Measurements from ENCODE around the gene PPIP5K2.
"Not testable (repeated sequence)": the region's sequence is repeated elsewhere in the genome, so short reads cannot be mapped to it uniquely, and the experiment has no call there.

PPIP5K2 gene

DNA sequence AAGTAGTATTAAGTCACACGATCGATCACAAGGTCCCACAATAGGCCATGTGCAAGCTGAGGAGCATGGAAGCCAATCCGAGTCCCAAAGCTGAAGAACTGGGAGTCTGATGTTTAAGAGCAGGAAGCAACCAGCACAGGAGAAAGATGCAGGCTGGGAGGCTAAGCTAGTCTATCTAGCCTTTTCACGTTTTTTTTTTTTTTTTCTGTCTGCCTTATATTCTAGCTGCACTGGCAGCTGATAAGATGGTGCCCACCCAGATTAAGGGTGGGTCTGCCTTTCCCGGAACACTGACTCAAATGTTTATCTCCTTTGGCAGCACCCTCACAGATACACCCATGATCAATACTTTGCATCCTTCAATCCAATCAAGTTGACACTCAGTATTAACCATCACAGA, 6.5 kb downstream of the PPIP5K2 start:
- DNase-seq, result no peak

DNA sequence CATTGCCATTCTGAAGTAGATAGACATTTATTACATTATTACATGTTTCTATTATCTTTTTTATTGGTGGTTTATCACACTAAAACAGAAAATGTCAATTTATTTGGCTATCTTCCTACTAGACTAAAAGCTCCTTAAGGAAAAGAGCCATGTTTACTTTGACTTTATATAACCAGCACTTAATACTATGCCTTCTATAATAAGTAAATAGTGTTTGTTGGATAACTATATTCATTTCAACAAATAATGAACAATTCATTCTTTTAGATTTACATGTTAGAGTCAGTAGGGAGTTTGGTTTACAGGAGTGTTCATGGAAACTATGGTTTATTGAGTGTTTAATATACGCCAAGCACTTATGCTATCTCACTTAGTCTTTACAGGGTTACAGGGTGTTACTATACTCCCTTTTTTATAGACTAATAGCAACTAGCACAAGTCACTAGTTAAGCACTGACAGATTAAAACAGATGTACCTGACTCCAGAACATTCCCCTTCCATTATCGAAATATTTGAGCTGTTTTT, 7.3 kb downstream of the PPIP5K2 start:
- DNase-seq, result no peak

- no peak for DNase-seq
These were observed 8.1 kb downstream of the PPIP5K2 start for GRCh38 chr5:103128202-103128601.

- DNase-seq, result no peak
These were observed 12.6 kb downstream of the PPIP5K2 start for GRCh38 chr5:103132684-103133083.

DNA sequence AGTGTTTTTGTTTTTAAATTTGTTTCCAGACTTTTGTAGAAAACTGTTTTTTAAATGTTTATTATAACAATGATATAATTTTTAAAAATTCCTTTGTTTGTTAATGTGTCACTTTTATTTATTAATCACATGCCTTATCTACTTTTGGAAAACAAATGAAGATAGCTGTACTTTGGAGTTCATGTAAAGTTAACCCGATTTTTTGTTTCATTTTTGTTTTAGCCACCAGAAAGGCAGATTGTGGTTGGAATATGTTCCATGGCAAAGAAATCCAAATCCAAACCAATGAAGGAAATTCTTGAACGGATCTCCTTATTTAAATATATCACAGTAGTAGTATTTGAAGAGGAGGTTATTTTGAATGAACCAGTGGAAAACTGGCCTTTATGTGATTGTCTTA, 13.1 kb downstream of the PPIP5K2 start:
- no peak for DNase-seq

GRCh38 chr5:103135461-103135860, 15.4 kb downstream of the PPIP5K2 start:
- no peak for DNase-seq

DNA sequence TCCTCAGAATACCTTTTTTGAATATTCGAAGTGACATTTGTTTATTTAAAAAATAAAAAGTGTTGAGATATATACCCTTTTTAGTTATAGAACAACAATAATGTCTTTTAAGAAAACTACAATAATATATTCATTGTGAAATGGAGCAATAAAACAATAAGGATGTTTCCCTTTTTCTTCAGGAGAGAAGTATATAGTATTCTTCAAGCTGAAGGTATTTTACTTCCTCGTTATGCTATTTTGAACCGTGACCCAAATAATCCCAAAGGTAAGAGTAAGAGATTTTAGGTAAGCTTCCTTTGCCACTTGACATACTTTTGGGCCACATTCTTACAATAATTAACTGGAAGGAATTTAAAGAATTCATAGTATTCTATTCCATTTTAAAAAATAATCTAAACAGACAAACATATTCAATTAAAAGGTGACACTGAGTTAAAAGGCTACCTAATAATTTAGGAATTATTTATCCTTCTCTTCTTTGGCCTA, 18.1 kb downstream of the PPIP5K2 start:
- DNase-seq, result no peak

GRCh38 chr5:103139264-103139865, 19.3 kb downstream of the PPIP5K2 start:
- DNase-seq, result peak; percentile 74

- DNase-seq, result not testable (repeated sequence)
These were observed 22.0 kb downstream of the PPIP5K2 start for GRCh38 chr5:103142132-103142531.

GRCh38 chr5:103145196-103145595, 25.1 kb downstream of the PPIP5K2 start:
- DNase-seq, result no peak

DNA sequence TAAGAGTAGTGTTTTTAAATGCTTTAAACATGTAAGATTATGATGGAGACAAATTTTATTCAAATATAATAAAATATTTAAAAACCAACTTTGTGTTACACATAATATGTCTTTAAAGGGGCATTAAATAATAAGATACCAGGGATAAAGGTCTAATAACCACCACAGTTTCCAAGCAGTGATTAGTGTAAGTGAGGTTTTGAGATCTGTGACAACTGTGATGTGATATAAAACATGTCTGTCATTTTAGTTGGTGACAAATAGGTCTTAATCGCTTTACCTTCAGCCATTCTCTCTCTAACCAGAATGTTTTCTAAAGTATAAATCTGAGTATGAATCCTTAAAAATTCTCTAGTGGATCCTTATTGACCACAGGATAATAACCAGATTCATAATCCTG, 28.1 kb downstream of the PPIP5K2 start:
- no peak for DNase-seq

DNA sequence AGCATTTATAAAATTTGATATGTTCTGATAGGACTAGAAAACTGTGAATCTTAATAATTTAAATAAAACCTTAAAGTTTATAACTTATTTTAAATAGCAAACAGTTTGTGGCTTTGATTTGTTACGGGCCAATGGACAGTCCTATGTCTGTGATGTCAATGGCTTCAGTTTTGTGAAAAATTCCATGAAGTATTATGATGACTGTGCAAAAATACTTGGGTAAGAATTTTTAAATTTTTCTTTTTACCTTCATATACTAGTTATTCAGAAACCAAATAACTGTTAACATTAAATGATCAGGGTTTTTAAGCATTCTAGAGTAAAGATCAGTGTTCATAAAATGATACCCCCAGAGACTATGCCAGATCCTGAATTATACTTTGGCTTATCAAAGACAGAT, 31.1 kb downstream of the PPIP5K2 start:
- DNase-seq, result no peak

DNA sequence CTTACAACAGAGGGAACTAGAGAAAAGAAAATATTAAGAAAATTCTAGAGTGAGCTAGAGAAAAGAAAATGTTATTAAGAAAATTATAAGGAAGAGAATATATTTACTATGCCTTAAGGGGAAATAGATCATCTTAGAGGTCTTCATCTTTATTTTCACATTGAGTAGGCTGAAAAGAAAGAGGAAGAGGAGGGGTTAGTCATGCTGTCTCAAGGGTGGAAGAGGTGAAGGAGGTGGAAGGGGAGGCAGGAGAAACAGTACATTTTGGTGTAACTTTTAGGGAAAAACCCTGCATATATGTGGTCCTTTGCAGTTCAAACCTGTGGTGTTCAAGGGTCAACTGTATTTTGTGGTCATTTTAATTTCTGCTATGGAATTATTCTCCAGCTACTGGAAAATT, 46.6 kb downstream of the PPIP5K2 start:
- no peak for DNase-seq

- no peak for DNase-seq
These were observed 54.0 kb downstream of the PPIP5K2 start for GRCh38 chr5:103174147-103174546.

DNA sequence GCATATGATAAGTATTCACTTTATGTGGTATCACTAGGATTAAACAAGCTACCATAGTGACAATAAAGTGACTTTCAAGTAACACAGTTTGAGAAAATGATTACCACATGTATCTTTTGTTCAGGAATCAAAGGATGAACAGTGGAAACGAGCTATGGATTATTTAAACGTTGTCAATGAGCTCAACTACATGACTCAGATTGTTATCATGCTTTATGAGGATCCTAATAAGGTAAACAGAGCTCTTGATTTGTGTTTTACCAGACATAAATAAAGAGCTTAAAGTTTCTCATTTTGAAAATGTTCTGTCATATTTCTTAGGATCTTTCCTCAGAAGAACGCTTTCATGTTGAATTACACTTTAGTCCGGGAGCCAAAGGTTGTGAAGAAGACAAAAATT, 57.4 kb downstream of the PPIP5K2 start:
- DNase-seq, result no peak

GRCh38 chr5:103178167-103178566, 58.1 kb downstream of the PPIP5K2 start:
- no peak for DNase-seq

DNA sequence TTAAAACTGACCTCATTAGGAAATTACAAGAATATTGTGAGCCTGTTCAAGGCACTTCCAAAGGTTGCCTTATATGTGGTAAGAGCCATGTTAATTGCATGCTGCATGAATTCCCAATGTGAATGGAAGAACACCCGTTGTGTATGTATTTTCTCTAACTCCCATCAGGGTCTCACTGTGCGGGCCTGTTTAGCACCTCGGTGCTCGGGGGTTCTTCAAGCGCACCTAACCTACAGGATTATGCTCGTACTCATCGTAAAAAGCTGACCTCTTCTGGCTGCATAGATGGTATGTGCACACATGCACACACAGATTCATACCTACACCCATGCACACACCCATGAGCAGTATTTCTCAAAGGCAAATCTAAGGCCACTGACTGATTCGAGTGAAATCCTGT, 66.1 kb downstream of the PPIP5K2 start:
- DNase-seq, result no peak

- no peak for DNase-seq
These were observed 68.3 kb downstream of the PPIP5K2 start for GRCh38 chr5:103188436-103188835.

GRCh38 chr5:103203226-103203625, 83.1 kb downstream of the PPIP5K2 start:
- DNase-seq, result no peak

DNA sequence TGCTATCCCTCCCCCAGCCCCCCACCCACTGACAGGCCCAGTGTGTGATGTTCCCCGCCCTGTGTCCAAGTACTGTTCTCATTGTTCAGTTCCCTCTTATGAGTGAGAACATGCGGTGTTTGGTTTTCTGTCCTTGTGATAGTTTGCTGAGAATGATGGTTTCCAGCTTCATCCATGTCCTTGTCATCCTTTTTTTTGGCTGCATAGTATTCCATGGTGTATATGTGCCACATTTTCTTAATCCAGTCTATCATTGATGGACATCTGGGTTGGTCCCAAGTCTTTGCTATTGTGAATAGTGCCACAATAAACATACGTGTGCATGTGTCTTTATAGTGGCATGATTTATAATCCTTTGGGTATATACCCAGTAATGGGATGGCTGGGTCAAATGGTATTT, 84.9 kb downstream of the PPIP5K2 start:
- DNase-seq, result not testable (repeated sequence)

GRCh38 chr5:103205991-103206700, 86.0 kb downstream of the PPIP5K2 start:
- no peak for DNase-seq

GRCh38 chr5:103207011-103207410, 86.9 kb downstream of the PPIP5K2 start:
- no peak for DNase-seq

- DNase-seq, result no peak
These were observed 87.6 kb downstream of the PPIP5K2 start for GRCh38 chr5:103207653-103208052.

DNA sequence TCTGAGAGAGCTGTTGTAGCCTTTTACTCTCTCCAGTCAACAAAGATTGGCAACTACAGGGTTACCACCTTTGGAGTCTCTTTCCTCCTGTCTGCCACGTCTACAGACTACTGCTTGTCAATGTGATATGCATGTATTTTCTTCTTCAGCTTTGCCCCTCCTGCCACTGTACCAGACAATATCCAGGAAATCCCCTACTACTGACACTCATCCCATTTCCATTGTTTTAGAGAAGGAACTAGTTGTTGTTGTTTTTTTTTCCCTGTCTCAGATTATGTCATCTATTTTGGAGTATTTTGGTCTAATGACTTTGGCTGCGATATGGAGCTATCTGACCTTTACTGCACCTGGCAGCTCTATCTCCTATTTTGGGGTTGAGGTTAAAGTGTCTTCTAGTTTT, 88.4 kb downstream of the PPIP5K2 start:
- DNase-seq, result no peak

- no peak for DNase-seq
These were observed 89.0 kb downstream of the PPIP5K2 start for GRCh38 chr5:103209065-103209464.

Data from stimulated activated naive CD4-positive, alpha-beta T cell treated with Interleukin-2 at 50 U/mL for 16 hours (primary cell).